GM19452 (cell line): ENCODE results near the gene SIM1.

ENCODE experiments used
- ATAC-seq: cut with Tn5 transposase; IDR thresholded peaks from one replicate; pipeline ENCODE4 v1.9.1; 2021; ENCODE audit not compliant: unreplicated experiment

Gene SIM1

GRCh38 chr6:100458841-100459591 is 5.7 kb downstream of the SIM1 start:
- ATAC-seq: no peak

GRCh38 chr6:100457311-100457990 is 7.3 kb downstream of the SIM1 start:
- no peak for ATAC-seq

GRCh38 chr6:100456908-100457235 is 7.8 kb downstream of the SIM1 start:
- ATAC-seq: no peak

- no peak for ATAC-seq
These were observed 8.4 kb downstream of the SIM1 start for GRCh38 chr6:100456141-100456907.

- no peak for ATAC-seq
These were observed 9.2 kb downstream of the SIM1 start for GRCh38 chr6:100455230-100456124.

DNA sequence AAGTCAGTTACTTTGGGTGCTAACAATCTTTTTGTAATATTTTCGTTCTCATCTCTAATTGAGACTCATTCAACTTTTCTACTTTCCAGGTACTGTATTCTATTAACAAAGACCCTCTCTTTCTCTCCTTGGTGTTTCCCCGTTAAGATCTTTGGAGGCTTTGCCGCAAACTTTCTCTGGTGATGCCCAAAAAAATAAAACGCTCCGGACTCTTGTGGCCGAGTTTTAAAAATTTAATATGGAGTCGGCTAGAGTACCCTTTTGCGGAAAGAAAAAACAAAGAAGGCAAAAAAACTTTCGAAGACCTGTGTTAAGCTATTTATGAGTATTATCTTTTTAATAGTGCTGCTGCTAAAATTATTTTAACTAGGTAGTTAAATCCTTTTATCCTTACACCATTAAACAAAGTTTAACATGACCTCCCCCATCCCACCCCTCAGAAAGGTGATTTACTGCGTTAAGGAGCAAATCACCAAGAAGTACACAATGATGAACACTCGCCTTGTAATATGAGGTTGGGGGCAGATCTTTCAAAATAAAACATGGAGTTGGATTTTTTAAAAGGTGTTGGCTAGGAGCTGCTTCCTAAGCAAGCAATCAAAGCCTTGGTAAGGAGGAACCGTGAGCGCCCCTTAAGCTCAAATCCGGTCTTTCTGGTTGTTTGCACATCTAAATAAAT is 10.0 kb downstream of the SIM1 start:
- no peak for ATAC-seq

DNA sequence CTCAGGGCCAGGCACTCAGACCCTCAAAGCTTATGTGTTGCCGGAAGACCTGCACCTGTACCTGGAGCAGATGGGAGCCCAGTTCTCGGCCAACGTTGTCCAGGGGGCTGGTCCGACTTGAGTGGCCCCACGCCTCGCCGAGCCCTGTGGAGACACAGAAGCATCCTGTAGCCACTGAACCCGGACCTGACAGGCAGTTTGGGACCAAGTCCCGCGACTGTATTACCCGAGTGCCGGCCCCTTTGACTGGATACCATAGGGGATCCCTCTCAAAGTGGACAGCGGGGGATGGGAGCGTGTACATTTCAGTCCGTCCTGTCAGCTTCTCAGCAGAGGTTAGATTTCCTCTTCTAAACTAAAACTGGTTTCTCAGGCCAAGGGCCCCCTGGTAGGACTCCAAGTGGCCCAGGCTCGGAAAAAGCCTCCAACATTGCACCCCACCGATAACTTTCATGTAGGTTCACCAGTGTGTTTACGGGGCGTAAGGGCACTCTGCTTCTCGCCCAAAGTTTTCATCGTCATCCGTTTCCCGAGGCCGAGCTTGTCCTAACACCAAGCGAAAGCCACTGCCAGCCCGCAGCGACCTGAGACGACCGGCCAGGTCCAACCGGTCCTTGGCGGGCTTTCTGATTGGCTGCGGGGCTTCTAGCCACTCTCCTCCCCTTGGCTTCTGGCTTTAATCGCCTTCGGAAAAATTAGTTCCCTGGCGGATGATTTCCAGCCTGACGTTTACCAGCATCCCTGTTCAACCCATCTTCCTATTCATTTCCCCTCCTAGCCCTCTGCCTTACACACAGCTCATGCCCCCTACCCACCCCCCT is 10.8 kb downstream of the SIM1 start:
- no peak for ATAC-seq

DNA sequence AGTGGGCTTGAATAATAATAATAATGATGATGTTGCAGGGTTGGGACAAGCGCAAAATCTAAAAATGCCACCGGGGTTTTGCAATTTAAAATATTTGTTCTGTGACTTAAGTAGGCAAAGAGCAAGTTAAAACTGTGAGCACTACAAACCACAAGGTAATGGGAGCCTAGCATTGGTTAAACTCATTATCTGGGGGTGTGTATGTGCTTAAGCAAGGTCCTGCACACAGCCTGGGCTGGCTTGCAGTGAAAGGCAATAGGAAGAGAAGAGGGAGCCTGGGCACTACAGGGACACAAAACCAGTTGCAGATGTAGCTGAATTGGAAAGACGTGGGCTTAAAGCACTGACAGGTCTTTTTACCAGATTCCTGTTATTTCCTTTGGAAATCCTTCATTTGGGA is 11.7 kb downstream of the SIM1 start:
- ATAC-seq: no peak

GRCh38 chr6:100451577-100451976 is 13.1 kb downstream of the SIM1 start:
- no peak for ATAC-seq

DNA sequence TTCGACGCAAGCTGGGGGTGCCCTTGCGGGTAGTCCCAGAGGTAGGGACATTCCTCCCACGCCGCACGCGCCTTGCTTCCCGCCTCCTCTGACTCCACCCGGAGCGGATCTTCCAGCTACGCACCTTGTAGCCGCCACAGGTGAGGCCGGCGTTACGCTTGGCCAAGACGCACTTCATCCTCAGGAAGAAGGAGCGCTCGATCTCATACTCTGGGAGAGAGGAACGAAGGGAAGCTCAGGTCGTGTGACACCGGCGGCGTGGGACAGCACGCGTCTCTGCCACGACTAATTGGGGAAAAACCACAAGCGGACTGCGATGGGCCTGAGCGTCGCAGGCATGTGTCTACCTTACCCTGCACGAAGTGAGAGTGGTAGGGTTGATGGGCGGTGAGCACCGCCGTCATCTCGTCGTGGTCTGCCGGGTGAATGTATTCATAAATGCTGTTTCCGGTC is 15.5 kb downstream of the SIM1 start:
- ATAC-seq: no peak

DNA sequence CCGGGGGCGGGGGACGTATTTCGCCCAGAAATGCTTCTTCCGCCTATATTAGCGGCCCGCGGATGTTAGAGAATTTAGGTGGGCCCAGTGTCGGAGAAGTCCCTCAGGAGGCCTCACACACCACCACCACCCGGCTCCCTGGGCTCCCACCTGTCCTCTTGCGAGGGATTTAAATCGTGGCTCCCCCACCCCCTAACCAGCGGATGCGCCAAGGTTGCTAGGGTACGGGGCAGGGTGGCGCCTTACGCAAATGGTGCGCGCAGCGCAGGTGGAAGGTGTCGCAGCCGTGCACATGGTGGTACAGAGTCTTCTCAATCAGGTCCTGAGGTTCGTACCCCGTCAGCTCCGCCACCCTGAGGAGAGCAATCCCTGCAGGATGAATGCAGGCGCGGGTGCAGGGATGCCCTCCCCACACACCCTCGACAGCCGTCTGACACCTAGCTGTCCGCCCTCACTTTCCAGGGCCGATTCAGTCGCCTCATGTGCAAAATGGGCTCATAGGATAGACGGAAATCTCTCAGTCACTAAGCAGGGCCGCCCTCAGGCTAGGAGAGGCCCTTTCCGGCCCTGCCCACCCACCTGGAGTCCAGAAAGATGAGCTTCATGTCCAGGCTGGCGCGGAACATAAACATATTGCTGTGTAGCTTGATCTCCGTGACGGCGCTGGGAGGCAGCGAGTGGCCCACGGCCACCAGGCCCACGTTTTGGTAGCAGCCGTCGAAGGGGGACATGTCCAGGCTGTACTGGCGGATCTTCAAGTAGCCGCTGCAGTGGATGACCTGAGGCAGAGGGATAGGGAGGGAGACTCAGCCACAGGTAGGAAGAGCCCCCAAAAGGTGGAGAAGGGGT is 16.6 kb downstream of the SIM1 start:
- ATAC-seq: no peak

GRCh38 chr6:100447081-100447899 is 17.4 kb downstream of the SIM1 start:
- ATAC-seq: no peak

GRCh38 chr6:100446115-100447080 is 18.3 kb downstream of the SIM1 start:
- no peak for ATAC-seq

DNA sequence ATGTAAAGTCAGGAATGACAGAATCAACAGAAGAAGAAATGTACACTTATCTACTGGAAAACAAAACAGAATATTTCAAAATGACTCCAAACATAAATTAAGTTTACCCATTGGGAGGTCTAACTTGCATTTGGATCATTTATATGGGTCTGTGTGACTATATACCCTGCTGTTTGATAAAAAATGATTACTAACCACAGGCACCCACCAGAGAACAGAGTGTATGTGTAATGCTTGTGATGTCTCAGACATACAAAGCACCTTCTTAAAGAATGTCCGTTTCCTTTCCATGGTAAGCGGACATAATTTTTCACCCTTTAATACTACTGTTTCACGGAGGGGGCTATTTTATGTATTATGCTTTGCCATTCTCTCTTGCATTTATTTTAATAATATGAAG is 19.2 kb downstream of the SIM1 start:
- ATAC-seq: no peak

GRCh38 chr6:100440935-100441334 is 23.8 kb downstream of the SIM1 start:
- ATAC-seq: no peak

DNA sequence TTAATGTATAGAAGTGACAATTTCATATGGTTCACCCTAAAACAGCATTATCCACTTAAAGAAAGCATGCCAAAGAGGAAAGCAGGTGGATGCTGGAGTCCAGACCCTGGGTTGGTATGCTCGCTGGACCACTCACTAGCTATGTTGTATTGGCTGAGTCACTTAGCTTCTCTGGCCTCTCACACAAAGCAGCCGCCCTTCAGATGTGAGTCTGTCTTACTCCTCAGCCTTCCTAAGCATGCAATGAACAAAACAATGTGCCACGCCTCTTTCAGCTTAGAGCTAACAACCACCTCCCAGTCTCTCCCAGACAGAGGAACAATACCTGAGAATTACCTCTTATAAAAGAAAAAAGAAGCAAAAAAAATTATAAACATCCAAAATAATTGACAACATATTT is 29.4 kb downstream of the SIM1 start:
- ATAC-seq: no peak
